ENCODE results near the gene LIMK2. TPM values are rescaled to one million over a fixed set of nuclear protein-coding genes. Genes with fewer than 3 reads are reported as not detected.

LIMK2 gene
- total RNA-seq, 1 experiment from 2014 or later = 13.2 TPM

DNA sequence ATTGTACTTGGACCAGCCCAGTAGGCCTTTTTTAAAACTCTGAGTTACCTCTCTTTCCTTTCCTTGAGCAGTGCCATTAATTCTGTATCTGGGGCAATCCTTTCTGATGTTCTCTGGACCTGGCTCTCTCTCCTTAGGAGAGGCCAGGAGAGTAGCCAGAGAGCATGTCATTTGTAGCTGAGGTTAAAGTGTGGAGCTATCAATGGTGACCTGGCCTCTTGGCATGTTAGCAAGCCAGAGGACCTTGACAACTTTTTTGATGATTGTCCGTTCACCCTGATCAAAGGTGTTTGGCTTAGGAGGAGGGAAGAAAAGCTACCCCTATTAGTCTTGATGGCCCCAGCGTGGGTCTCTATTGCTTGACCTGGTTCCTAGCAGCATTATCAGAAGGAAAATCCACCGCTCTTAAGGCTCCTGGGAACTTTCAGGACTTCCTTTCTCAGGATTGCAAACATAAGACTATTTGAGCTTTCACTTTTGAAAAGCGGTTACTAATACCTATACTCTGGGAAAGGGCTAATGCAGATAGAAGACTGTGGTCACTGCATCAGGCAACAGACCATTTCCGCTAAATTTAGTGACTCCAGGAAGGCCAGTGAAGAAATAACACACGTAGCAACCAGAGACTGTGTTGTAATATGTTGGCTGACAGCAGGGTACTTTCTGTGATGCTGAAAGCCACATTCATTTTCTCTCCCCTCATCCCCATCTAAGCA is 18.2 kb downstream of the LIMK2 start:
- H3K4me3 ChIP-seq (ENCODE audit: low read length) = no peak overlapping the region
- H3K27ac ChIP-seq (ENCODE audit: low read length) = no peak overlapping the region
- no peaks in the 10 kb centered on the region for H3K9me3 ChIP-seq (ENCODE audit: low read length)
- H3K79me2 ChIP-seq (ENCODE audit: low read length) = no peaks in the 10 kb centered on the region
- H4K20me1 ChIP-seq (ENCODE audit: low read length) = no peaks in the 10 kb centered on the region
- DNase-seq (no peak), ATAC-seq (no peak)
- no peak overlapping the region for H3K4me2 ChIP-seq (ENCODE audit: low read length)
- no peaks in the 10 kb centered on the region for H3F3A ChIP-seq (ENCODE audit: low read length, unreplicated experiment)
- intact Hi-C loops (cut with micrococcal nuclease) = loop anchor here (5.0 to 10.0 kb wide), 2 partner anchors 68 to 286 kb away; partner anchors contain the start of gene RNF185
- CTCF ChIA-PET = interaction anchor here (1.3 kb wide), 1 partner anchor 19 kb away, joined by 4 read pairs; the partner anchor contains the start of gene LIMK2
- no peak overlapping the region for H2AFZ ChIP-seq (ENCODE audit: low read length)
- no TSS peak for BruUV-seq (replicated peaks)
- H3K9ac ChIP-seq (ENCODE audit: low read length) = no peak overlapping the region
- no peaks in the 10 kb centered on the region for H3K9me2 ChIP-seq (replicated peaks; ENCODE audit: low read length)
- no peaks in the 10 kb centered on the region for H3K36me3 ChIP-seq (ENCODE audit: low read depth, low read length)
- POLR2A ChIA-PET (ENCODE audit: unreplicated experiment) = no interaction called here
- TF ChIP-seq EZH2phosphoT487 (IDR thresholded peaks at IDR 0.05; ENCODE audit: borderline replicate concordance, low read length) = no peak
- TF ChIP-seq, protein P1, sequence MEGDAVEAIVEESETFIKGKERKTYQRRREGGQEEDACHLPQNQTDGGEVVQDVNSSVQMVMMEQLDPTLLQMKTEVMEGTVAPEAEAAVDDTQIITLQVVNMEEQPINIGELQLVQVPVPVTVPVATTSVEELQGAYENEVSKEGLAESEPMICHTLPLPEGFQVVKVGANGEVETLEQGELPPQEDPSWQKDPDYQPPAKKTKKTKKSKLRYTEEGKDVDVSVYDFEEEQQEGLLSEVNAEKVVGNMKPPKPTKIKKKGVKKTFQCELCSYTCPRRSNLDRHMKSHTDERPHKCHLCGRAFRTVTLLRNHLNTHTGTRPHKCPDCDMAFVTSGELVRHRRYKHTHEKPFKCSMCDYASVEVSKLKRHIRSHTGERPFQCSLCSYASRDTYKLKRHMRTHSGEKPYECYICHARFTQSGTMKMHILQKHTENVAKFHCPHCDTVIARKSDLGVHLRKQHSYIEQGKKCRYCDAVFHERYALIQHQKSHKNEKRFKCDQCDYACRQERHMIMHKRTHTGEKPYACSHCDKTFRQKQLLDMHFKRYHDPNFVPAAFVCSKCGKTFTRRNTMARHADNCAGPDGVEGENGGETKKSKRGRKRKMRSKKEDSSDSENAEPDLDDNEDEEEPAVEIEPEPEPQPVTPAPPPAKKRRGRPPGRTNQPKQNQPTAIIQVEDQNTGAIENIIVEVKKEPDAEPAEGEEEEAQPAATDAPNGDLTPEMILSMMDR (conservative IDR thresholded peaks at IDR 0.05; ENCODE audit: low read depth, low read length) = no peak
- no peak for TF ChIP-seq EZH2 (IDR thresholded peaks at IDR 0.05; ENCODE audit: low read length, unreplicated experiment)
- no peaks in the 10 kb centered on the region for H3K27me3 ChIP-seq (ENCODE audit: low read length)
- peaks cover 5% of the 10 kb centered on the region; the same call in 1 of the 2 replicates for H3K4me1 ChIP-seq (ENCODE audit: insufficient read depth, low read length)

DNA sequence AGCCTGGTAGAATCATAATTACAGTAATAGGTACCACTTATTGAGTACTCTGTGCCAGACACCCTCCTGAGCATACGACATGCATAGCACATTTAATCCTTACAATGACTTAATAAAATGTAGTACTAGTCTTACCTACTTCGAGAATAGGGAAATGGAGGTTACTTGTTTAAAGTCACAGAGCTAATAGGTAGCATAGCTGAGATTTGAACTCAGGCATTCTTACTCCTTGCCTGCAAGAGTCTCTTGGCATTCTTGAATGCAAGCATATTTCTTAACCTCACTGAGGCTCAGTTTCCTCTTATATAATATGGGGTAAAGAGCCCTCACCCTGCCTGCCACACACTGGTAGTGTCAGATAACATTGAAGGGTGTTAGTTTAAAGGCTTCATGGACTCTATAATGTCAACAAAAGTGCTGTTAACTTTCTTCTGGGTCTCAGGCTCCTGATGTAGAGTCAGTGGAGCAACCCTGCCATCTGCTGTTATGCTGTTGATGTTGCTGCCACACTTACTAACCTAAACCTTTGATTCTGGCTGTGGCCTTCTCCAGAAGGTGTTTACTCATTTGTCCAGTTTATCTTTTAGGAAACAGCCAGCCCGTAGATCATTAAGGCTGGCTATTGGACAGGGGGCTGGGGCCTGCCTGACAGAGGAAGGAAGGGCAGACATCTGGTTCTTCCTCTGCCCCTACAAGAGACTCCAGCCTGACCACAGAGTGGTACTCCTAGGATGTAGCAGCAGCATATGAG is 18.9 kb downstream of the LIMK2 start:
- no peak for TF ChIP-seq EZH2phosphoT487 (IDR thresholded peaks at IDR 0.05; ENCODE audit: borderline replicate concordance, low read length)
- TF ChIP-seq, protein P1 (conservative IDR thresholded peaks at IDR 0.05; ENCODE audit: low read depth, low read length) = peak; percentile 62
- Histone ChIP-seq H3K36me3 (ENCODE audit: low read depth, low read length) (no peaks in the 10 kb centered on the region), H3K4me2 (ENCODE audit: low read length) (no peak overlapping the region), H3K79me2 (ENCODE audit: low read length) (no peaks in the 10 kb centered on the region), H3K27me3 (ENCODE audit: low read length) (no peaks in the 10 kb centered on the region), H4K20me1 (ENCODE audit: low read length) (no peaks in the 10 kb centered on the region), H3K9me3 (ENCODE audit: low read length) (no peaks in the 10 kb centered on the region), H3K27ac (ENCODE audit: low read length) (no peak overlapping the region), H2AFZ (ENCODE audit: low read length) (no peak overlapping the region), H3K4me3 (ENCODE audit: low read length) (no peak overlapping the region), H3K9me2 (replicated peaks; ENCODE audit: low read length) (no peaks in the 10 kb centered on the region), H3F3A (ENCODE audit: low read length, unreplicated experiment) (no peaks in the 10 kb centered on the region), H3K4me1 (ENCODE audit: insufficient read depth, low read length) (peaks cover 5% of the 10 kb centered on the region; the same call in 1 of the 2 replicates), H3K9ac (ENCODE audit: low read length) (no peak overlapping the region)
- POLR2A ChIA-PET (ENCODE audit: unreplicated experiment) = no interaction called here
- CTCF ChIA-PET = interaction anchor here (1.3 kb wide), 1 partner anchor 19 kb away, joined by 4 read pairs; the partner anchor contains the start of gene LIMK2
- intact Hi-C loops (cut with micrococcal nuclease) = loop anchor here (1.0 to 10.0 kb wide), 4 partner anchors 19 to 286 kb away; partner anchors contain the start of genes LIMK2, RNF185 and SELENOM
- DNase-seq = peak; percentile 42
- BruUV-seq (replicated peaks) = no TSS peak
- ATAC-seq = peak; percentile 87

Data from PC-3 (cell line).